ENCODE data around the gene KCNH6.

Gene KCNH6

GRCh38 chr17:63550817-63551639 lies 27.9 kb downstream of the KCNH6 start:
- DNase-seq (ENCODE audit: low read depth in 1 of 2, low spot score in 1 of 2): no peak

GRCh38 chr17:63552211-63552610 lies 29.1 kb downstream of the KCNH6 start:
- no peak for DNase-seq (ENCODE audit: low read depth in 1 of 2, low spot score in 1 of 2)

GRCh38 chr17:63555500-63556156 lies 32.5 kb downstream of the KCNH6 start:
- DNase-seq (ENCODE audit: low read depth in 1 of 2, low spot score in 1 of 2): no peak

- DNase-seq (ENCODE audit: low read depth in 1 of 2, low spot score in 1 of 2): no peak
These were observed 34.3 kb downstream of the KCNH6 start for GRCh38 chr17:63557416-63557815.

GRCh38 chr17:63558441-63558840 lies 35.3 kb downstream of the KCNH6 start:
- DNase-seq (ENCODE audit: low read depth in 1 of 2, low spot score in 1 of 2): no peak

- no peak for DNase-seq (ENCODE audit: low read depth in 1 of 2, low spot score in 1 of 2)
These were observed 38.7 kb downstream of the KCNH6 start for GRCh38 chr17:63561819-63562218.

GRCh38 chr17:63563339-63563738 lies 40.2 kb downstream of the KCNH6 start:
- no peak for DNase-seq (ENCODE audit: low read depth in 1 of 2, low spot score in 1 of 2)

GRCh38 chr17:63564562-63564961 lies 41.4 kb downstream of the KCNH6 start:
- DNase-seq (ENCODE audit: low read depth in 1 of 2, low spot score in 1 of 2): no peak

- no peak for DNase-seq (ENCODE audit: low read depth in 1 of 2, low spot score in 1 of 2)
These were observed 44.1 kb downstream of the KCNH6 start for GRCh38 chr17:63567229-63567628.

- no peak for DNase-seq (ENCODE audit: low read depth in 1 of 2, low spot score in 1 of 2)
These were observed 45.4 kb downstream of the KCNH6 start for GRCh38 chr17:63568563-63568962.

- DNase-seq (ENCODE audit: low read depth in 1 of 2, low spot score in 1 of 2): no peak
These were observed 48.6 kb downstream of the KCNH6 start for GRCh38 chr17:63571632-63572310.

- DNase-seq (ENCODE audit: low read depth in 1 of 2, low spot score in 1 of 2): no peak
These were observed 50.5 kb downstream of the KCNH6 start for GRCh38 chr17:63573634-63574033.

GRCh38 chr17:63578027-63578768 lies 55.0 kb downstream of the KCNH6 start:
- DNase-seq (ENCODE audit: low read depth in 1 of 2, low spot score in 1 of 2): no peak

GRCh38 chr17:63578769-63579111 lies 55.6 kb downstream of the KCNH6 start:
- no peak for DNase-seq (ENCODE audit: low read depth in 1 of 2, low spot score in 1 of 2)

- DNase-seq (ENCODE audit: low read depth in 1 of 2, low spot score in 1 of 2): no peak
These were observed 56.5 kb downstream of the KCNH6 start for GRCh38 chr17:63579633-63580032.

GRCh38 chr17:63587770-63588169 lies 64.6 kb downstream of the KCNH6 start:
- no peak for DNase-seq (ENCODE audit: low read depth in 1 of 2, low spot score in 1 of 2)

- DNase-seq (ENCODE audit: low read depth in 1 of 2, low spot score in 1 of 2): no peak
These were observed 65.6 kb downstream of the KCNH6 start for GRCh38 chr17:63588797-63589196.

GRCh38 chr17:63589646-63590045 lies 66.5 kb downstream of the KCNH6 start:
- DNase-seq (ENCODE audit: low read depth in 1 of 2, low spot score in 1 of 2): no peak

GRCh38 chr17:63592797-63593196 lies 69.6 kb downstream of the KCNH6 start:
- no peak for DNase-seq (ENCODE audit: low read depth in 1 of 2, low spot score in 1 of 2)

- DNase-seq (ENCODE audit: low read depth in 1 of 2, low spot score in 1 of 2): no peak
These were observed 72.0 kb downstream of the KCNH6 start for GRCh38 chr17:63595132-63595531.
